GM18519 (cell line): Measurements from ENCODE around the gene SLC13A1.
"Not testable (repeated sequence)": the region's sequence is repeated elsewhere in the genome, so short reads cannot be mapped to it uniquely, and the experiment has no call there.

Source experiments
- ATAC-seq: cut with Tn5 transposase; IDR thresholded peaks from one replicate; pipeline ENCODE4 v1.9.1; 2021; ENCODE audit warnings: mild to moderate bottlenecking, moderate library complexity; ENCODE audit not compliant: unreplicated experiment, low FRiP score

The SLC13A1 gene

GRCh38 chr7:123131556-123131955 is 68.2 kb downstream of the SLC13A1 start:
- no peak for ATAC-seq

- ATAC-seq = no peak
Measured at GRCh38 chr7:123131140-123131539, 68.6 kb downstream of the SLC13A1 start.

GRCh38 chr7:123126691-123127090 is 73.1 kb downstream of the SLC13A1 start:
- no peak for ATAC-seq

GRCh38 chr7:123126171-123126570 is 73.6 kb downstream of the SLC13A1 start:
- ATAC-seq = no peak

- no peak for ATAC-seq
Measured at GRCh38 chr7:123125231-123125630, 74.5 kb downstream of the SLC13A1 start.

GRCh38 chr7:123122916-123123315 is 76.9 kb downstream of the SLC13A1 start:
- no peak for ATAC-seq

- ATAC-seq = no peak
Measured at GRCh38 chr7:123120286-123120685, 79.5 kb downstream of the SLC13A1 start.

GRCh38 chr7:123115331-123115730 is 84.4 kb downstream of the SLC13A1 start:
- no peak for ATAC-seq

GRCh38 chr7:123114288-123114687 is 85.5 kb downstream of the SLC13A1 start:
- no peak for ATAC-seq

- no peak for ATAC-seq
Measured at GRCh38 chr7:123112833-123113232, 86.9 kb downstream of the SLC13A1 start.

- ATAC-seq = no peak
Measured at GRCh38 chr7:123099712-123100111, 100.1 kb downstream of the SLC13A1 start.

GRCh38 chr7:123096976-123097375 is 102.8 kb downstream of the SLC13A1 start:
- no peak for ATAC-seq

- peak; percentile 43 for ATAC-seq
Measured at GRCh38 chr7:123096434-123096833, 103.3 kb downstream of the SLC13A1 start.

- ATAC-seq = no peak
Measured at GRCh38 chr7:123090456-123090855, 109.3 kb downstream of the SLC13A1 start.

- not testable (repeated sequence) for ATAC-seq
Measured at GRCh38 chr7:123086910-123087309, 112.9 kb downstream of the SLC13A1 start.

- not testable (repeated sequence) for ATAC-seq
Measured at GRCh38 chr7:123084861-123085260, 114.9 kb downstream of the SLC13A1 start.

GRCh38 chr7:123079021-123079420 is 120.7 kb downstream of the SLC13A1 start:
- ATAC-seq = no peak

GRCh38 chr7:123075838-123076467 is 123.8 kb downstream of the SLC13A1 start:
- peak; percentile 94 for ATAC-seq

- peak; percentile 87 for ATAC-seq
Measured at GRCh38 chr7:123070702-123071286, 129.0 kb downstream of the SLC13A1 start.

- no peak for ATAC-seq
Measured at GRCh38 chr7:123067814-123068213, 132.0 kb downstream of the SLC13A1 start.
